ENCODE measurements around the gene LHFPL3. TPM values are rescaled to one million over a fixed set of nuclear protein-coding genes. Genes with fewer than 3 reads are reported as not detected.

Gene LHFPL3
- total RNA-seq, 1 experiment from 2014 or later: 0.83 TPM

DNA sequence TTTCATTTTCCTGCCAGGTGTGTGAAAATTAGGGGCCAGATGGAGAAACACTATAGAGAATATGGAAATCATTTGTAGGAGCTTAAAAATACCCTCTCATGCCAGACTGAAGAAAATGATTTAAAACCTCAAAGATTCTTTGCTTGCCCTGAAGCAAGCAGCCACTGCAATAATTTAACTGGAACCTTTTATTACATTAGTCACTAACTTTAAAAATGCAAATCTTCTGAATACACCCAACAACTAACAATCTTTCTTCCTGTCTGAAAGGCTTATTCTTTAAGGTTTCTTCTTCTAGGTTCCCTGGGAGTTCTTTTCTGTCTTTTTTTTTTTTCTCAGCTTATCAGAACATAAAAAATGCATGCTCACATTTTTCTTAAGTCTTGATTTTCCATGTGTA lies 447.1 kb downstream of the LHFPL3 start:
- Mint-ChIP-seq H3K27me3 (ENCODE audit: low read depth) (no peaks in the 10 kb centered on the region), H3K4me1 (peaks cover 31% of the 10 kb centered on the region), H3K27ac (no peak overlapping the region), H3K9me3 (no peaks in the 10 kb centered on the region), H3K36me3 (no peaks in the 10 kb centered on the region), H3K4me3 (no peak overlapping the region)
- ATAC-seq (no peak), DNase-seq (ENCODE audit: low spot score) (no peak)
- TF ChIP-seq MYBL2 (CRISPR knock-in tag; IDR thresholded peaks at IDR 0.05) (no peak), ZNF317 (CRISPR knock-in tag; IDR thresholded peaks at IDR 0.05; ENCODE audit: borderline replicate concordance, low read depth) (no peak), FOXJ3 (CRISPR knock-in tag; IDR thresholded peaks at IDR 0.05; ENCODE audit: borderline replicate concordance) (no peak), SMAD3 (CRISPR knock-in tag; IDR thresholded peaks at IDR 0.05; ENCODE audit: borderline replicate concordance) (no peak), ZBTB21 (CRISPR knock-in tag; IDR thresholded peaks at IDR 0.05; ENCODE audit: borderline replicate concordance) (no peak), JAZF1 (CRISPR knock-in tag; IDR thresholded peaks at IDR 0.05) (no peak), KAT7 (CRISPR knock-in tag; IDR thresholded peaks at IDR 0.05; ENCODE audit: borderline replicate concordance) (no peak), ELF4 (CRISPR knock-in tag; IDR thresholded peaks at IDR 0.05; ENCODE audit: low read depth) (no peak), ATF1 (CRISPR knock-in tag; IDR thresholded peaks at IDR 0.05) (no peak)
- TF ChIP-seq, protein P1, sequence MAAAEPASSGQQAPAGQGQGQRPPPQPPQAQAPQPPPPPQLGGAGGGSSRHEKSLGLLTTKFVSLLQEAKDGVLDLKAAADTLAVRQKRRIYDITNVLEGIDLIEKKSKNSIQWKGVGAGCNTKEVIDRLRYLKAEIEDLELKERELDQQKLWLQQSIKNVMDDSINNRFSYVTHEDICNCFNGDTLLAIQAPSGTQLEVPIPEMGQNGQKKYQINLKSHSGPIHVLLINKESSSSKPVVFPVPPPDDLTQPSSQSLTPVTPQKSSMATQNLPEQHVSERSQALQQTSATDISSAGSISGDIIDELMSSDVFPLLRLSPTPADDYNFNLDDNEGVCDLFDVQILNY (CRISPR knock-in tag; IDR thresholded peaks at IDR 0.05): no peak
- ChIA-PET POLR2A (no interaction called here), CTCF (no interaction called here)

DNA sequence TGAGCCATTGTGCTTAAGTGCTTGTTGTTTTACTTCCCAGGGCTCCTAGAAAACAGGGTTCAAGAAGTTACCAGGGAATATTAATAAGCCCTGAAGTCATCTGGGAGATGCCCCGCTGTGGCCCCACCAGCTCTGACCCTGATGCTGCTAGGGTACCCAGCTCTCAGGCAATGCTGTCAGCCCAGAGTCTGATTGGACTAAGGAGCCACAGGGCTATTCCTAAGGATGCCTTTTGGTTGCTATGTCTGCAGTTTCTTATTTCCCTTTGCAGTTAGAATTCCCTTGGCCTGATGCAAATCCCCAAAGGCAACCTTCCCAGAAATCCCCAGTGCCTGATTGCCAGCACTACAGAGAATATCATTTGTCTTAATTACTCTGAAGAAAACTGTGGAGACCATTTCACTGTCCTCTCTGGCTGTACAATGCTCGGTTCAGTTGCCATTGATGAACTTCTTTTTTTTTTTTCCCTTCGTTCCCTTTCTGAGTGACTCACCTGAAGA lies 448.9 kb downstream of the LHFPL3 start:
- ATAC-seq (no peak), DNase-seq (ENCODE audit: low spot score) (no peak)
- Mint-ChIP-seq H3K4me3 (no peak overlapping the region), H3K4me1 (peaks cover 22% of the 10 kb centered on the region), H3K27ac (no peak overlapping the region), H3K27me3 (ENCODE audit: low read depth) (no peaks in the 10 kb centered on the region), H3K36me3 (no peaks in the 10 kb centered on the region), H3K9me3 (no peaks in the 10 kb centered on the region)
- CTCF ChIA-PET: no interaction called here
- TF ChIP-seq, protein P2, sequence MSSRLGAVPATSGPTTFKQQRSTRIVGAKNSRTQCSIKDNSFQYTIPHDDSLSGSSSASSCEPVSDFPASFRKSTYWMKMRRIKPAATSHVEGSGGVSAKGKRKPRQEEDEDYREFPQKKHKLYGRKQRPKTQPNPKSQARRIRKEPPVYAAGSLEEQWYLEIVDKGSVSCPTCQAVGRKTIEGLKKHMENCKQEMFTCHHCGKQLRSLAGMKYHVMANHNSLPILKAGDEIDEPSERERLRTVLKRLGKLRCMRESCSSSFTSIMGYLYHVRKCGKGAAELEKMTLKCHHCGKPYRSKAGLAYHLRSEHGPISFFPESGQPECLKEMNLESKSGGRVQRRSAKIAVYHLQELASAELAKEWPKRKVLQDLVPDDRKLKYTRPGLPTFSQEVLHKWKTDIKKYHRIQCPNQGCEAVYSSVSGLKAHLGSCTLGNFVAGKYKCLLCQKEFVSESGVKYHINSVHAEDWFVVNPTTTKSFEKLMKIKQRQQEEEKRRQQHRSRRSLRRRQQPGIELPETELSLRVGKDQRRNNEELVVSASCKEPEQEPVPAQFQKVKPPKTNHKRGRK (CRISPR knock-in tag; IDR thresholded peaks at IDR 0.05; ENCODE audit: borderline replicate concordance): no peak
- no peak for TF ChIP-seq ZNF232 (CRISPR knock-in tag; IDR thresholded peaks at IDR 0.05)
- TF ChIP-seq EMX1 (CRISPR knock-in tag; IDR thresholded peaks at IDR 0.05): no peak
- TF ChIP-seq, protein P3, sequence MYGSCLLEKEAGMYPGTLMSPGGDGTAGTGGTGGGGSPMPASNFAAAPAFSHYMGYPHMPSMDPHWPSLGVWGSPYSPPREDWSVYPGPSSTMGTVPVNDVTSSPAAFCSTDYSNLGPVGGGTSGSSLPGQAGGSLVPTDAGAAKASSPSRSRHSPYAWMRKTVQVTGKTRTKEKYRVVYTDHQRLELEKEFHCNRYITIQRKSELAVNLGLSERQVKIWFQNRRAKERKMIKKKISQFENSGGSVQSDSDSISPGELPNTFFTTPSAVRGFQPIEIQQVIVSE (CRISPR knock-in tag; IDR thresholded peaks at IDR 0.05; ENCODE audit: borderline replicate concordance): no peak
- no peak for TF ChIP-seq ZNF121 (CRISPR knock-in tag; IDR thresholded peaks at IDR 0.05)
- TF ChIP-seq GRHL2 (CRISPR knock-in tag; IDR thresholded peaks at IDR 0.05; ENCODE audit: insufficient replicate concordance, severe bottlenecking): no peak
- TF ChIP-seq ZNF671 (CRISPR knock-in tag; IDR thresholded peaks at IDR 0.05): no peak
- TF ChIP-seq, protein P4, sequence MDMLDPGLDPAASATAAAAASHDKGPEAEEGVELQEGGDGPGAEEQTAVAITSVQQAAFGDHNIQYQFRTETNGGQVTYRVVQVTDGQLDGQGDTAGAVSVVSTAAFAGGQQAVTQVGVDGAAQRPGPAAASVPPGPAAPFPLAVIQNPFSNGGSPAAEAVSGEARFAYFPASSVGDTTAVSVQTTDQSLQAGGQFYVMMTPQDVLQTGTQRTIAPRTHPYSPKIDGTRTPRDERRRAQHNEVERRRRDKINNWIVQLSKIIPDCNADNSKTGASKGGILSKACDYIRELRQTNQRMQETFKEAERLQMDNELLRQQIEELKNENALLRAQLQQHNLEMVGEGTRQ (CRISPR knock-in tag; IDR thresholded peaks at IDR 0.05): no peak
- no peak for TF ChIP-seq KAT7 (CRISPR knock-in tag; IDR thresholded peaks at IDR 0.05; ENCODE audit: borderline replicate concordance)
- TF ChIP-seq TEAD4 (CRISPR knock-in tag; IDR thresholded peaks at IDR 0.05): no peak
- TF ChIP-seq SMAD3 (CRISPR knock-in tag; IDR thresholded peaks at IDR 0.05; ENCODE audit: borderline replicate concordance): no peak
- no peak for TF ChIP-seq NFE2L1 (CRISPR knock-in tag; IDR thresholded peaks at IDR 0.05)
- TF ChIP-seq, protein P5, sequence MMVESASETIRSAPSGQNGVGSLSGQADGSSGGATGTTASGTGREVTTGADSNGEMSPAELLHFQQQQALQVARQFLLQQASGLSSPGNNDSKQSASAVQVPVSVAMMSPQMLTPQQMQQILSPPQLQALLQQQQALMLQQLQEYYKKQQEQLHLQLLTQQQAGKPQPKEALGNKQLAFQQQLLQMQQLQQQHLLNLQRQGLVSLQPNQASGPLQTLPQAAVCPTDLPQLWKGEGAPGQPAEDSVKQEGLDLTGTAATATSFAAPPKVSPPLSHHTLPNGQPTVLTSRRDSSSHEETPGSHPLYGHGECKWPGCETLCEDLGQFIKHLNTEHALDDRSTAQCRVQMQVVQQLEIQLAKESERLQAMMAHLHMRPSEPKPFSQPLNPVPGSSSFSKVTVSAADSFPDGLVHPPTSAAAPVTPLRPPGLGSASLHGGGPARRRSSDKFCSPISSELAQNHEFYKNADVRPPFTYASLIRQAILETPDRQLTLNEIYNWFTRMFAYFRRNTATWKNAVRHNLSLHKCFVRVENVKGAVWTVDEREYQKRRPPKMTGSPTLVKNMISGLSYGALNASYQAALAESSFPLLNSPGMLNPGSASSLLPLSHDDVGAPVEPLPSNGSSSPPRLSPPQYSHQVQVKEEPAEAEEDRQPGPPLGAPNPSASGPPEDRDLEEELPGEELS (CRISPR knock-in tag; IDR thresholded peaks at IDR 0.05): no peak
- POLR2A ChIA-PET: no interaction called here

All from WTC11 (cell line).